Pons (tissue), 1 donor: ENCODE results near the gene IFI27.

Experiments used
- DNase-seq: peaks from one replicate; pipeline ENCODE4 v3.0.0-alpha.2; 2016; ENCODE audit warnings: low spot score

IFI27 gene

DNA sequence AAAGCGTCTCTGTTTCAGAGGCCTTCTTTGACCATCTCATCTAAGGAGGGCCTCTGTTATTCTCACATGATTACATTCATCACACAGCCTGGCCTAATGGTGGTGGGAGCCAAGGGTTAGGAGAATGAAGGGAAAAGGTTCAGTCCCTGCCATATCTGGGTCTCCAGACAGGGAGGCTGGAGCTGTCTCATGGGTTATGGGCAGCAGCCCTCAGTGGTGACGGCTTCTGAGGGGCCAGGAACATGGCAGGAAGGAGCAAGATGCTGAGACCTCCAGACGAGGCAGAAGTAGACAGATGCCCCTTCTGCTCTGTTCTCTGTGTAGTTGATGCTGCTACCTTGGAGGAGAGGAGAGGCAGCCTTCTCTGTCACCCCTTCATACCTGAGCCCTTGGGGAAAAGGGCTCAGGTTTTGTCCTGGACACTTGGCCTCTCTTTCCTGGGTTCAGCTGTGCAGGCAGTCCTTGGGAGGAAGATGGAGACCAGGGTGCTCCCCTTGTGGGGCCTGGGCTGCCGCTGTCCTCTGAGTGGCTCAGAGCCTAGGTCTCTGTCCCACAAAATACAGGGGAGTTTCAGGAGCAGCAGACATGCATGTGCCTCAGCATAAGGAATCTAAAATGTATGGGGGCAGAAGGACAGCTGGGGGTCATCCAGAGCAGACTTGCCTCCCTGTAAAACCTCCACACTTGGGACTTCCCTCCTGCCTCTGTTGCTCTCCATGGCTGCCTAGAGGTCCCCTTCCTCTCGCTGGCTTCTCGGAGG lies 15.3 kb downstream of the IFI27 start:
- DNase-seq = no peak

DNA sequence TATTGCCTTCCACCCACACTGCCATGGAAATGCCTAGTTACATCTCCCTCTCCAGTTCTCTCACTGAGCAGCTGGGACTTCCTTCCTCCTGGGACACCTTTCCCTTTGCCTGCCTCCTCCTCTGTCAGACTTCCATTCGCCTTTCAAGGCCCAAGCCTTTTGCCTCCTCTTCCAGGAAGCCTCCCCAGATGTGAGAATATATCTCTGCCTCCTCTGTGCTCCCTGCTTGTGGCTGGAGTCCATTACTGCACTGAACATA lies 15.8 kb downstream of the IFI27 start:
- DNase-seq = no peak

DNA sequence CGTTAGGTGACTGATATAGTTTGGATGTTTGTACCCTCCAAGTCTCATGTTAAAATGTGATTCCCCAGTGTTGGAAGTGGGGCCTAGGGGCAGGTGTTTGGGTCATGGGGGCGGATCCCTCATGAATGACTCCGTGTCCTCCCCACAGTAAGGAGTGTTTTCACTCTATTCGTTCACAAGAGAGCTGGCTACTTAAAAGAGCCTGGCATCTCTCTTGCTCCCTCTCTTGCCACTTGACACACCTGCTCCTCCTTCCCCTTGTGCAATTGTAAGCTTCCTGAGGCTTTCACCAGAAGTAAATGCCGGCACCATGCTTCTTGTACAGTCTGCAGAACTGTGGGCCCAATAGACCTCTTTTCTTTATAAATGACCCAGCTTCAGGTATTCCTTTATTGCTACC lies 16.3 kb downstream of the IFI27 start:
- DNase-seq = no peak

DNA sequence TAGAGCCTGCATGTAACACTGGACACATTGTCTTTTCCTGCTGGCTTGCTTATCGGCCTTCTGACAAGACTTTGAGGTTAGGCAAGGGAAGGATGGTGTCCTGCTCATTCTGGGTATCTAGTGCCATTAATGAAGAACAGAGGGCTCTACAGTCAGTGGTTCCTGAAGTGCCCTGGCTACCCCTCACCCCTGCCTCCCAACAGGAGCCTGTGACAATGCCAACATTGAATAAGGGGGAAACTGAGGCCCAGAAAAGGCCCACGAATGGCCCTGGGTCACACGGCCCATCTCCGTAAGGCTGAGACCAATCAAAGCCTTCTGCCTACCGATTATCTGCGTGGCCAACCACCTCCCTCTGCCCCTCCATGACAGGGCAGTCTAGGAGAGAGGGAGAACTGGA lies 16.8 kb downstream of the IFI27 start:
- no peak for DNase-seq

DNA sequence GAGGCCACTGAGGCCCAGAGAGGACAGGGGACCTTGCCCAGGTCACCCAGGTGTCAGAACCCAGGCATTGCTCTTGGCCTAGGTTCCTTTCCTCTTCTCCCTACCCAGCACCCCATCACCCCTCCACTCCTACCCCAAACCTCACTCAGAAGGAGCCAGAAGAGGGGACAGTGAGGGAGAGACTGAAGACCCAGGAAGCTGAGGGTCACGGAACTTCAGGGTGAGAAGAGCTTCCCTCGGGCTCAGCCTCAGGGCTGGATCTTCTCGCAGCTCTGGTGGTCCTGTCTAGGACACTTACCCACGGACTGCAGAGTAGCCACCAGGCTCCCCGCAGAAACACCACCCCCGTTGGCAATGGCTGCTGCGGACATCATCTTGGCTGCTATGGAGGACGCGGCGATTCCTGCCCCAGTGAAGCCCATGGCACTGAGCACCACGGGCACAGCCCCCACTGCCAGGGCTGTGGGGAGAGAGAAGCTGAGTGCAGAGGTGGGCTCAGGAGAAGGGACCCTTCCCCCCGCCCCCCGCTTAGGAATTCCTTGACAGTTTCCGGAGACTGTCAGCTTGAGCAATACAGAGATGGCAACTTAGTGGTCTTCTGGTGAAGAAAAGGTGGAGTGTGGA lies 17.8 kb downstream of the IFI27 start:
- DNase-seq = no peak

DNA sequence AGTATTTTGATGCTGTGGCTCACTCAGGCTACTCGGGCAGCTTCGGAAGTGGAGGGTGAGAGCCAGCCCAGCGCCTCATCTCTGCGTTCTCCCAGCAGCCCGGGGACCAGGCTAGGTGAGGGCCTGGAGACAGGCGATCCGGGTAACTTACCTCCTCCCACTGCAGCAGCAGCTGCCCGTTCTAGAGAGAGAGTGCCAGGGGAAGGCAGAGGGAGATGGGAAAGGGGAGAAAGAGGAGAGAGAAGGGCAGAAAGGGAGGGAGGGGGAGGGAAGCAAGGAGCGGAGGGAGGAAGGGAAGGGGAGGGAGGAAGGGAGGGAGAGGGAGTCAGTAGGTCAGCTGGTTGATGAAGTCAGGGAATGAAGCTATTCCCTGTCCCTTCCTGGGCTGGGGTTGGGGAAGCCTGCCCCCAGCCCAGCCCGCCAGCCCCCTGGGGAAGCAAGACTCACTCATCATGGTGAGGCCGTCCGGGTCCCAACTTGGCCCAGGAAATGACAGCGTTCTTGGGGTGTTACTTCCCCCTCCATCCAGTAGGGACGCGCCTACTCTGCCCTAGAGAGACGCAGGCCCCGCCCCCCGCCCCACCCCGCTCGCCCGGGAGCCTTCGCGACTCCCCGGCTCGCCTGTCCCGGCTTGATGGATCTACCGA lies 18.7 kb downstream of the IFI27 start, which contains the start of gene IFI27L2:
TSS of gene IFI27L2 (minus strand) at position 494 of the 647 bp plus-strand sequence. CDS start at position 454, 40 bp downstream.
- peak; percentile 89 for DNase-seq

DNA sequence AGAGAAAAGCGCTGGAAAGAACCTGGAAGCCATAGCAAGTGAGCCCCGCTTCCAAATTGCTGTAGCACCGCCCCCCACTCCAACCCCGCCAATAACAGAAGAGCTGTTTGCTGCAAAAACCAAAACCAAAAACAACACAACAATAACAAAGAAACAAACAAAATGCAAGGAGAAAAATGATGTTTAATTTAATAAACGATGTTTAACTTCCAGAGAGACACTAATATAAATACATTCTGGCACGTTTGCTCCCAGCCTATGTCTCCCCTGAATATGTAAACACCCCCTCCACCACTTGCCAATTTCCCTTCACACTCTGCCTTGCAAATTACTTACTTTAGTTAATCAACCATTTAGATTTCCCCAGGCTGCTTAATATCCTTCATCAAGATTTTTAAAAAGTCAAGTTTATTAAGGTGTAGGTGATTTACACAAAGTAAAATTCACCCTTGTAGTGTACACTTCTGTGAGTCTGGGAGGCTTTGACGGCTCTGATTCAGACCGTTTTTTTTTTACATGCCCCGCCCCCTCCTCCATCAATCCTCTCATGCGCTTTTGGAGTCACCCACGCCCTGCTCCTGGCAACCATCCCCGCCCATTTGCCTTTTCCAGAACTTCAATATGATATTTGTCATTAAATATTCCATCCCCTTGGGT lies 19.4 kb downstream of the IFI27 start:
- DNase-seq = peak; percentile 70

DNA sequence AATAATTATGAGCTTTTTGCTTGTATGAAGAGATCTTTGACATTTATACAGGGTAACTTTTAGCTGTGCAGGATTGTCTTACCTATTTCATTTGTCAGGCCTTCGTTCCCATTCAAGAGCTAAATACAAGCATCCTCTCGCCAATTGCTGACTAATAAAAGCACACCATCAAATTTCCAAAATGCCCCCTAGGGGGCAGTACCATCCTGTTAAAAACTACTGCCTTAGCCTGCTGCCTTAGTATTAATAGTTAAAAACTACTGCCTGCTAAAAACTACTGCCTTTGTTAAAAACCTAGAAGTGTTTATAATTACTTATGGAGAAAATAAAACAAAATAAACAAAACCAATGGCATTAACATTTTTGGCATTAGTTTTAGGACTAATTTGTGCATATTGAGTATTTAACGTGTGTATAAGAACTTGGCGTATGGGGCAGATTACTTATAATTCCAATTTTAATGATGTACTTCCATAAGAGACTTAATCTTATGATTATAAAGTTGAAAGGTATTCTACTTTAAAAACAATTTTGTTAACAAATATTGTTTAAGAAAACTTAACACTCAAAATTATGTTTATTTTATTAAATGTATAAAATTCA lies 21.9 kb downstream of the IFI27 start:
- peak; percentile 90 for DNase-seq

DNA sequence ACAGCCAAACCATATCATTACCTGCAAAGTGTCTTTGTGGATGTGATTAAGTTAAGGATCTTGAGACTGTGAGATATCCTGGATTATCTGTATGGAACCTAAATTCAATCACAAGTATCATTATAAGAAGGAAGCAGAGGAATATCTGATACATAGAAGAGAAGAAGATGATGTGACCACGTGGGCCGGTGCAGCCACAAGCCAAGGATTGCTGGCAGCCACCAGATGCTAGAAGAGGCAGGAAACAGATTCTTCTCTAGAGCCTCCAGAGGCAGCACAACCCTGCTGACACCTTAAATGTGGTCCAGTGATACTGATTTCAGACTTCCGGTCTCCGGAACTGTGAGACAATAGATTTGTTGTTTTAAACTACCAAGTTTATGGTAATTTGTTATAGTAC lies 24.9 kb downstream of the IFI27 start:
- DNase-seq = no peak

DNA sequence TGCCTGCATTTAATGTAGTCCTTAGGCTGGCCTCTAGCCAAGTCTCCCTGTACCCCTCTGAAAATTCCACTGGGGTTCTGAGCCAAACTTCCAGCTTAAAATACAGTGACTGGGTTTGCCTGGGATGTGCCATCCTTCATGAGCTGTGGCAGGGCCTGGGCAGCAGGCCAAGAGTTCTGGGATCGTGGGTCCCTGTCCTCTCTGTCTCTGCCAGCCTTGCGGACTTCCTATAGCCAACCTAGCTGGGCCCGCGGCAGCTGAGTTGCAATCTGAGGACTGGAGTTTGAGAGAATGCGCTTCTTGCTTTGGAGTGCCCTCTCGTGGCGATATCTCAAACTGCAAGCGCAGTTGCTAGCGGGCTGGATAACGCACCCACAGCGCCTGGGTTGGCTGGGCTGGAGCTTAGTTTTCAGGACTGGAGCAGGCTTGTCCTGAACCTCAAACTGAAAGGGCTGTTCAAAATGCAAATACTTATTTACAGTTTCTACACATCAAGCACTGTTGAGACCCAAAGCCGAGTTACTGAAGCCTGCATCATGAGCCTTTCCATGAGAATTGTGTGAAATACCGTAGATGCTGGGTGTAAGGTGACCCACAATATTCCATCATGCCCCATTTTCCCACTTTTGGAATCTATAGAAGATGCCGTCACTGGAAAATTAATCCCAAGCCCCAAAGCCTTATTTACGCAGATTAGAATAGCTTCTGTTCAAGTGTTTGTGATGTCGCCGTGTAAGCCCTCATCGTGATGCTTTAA lies 26.2 kb downstream of the IFI27 start:
- DNase-seq = peak; percentile 86

DNA sequence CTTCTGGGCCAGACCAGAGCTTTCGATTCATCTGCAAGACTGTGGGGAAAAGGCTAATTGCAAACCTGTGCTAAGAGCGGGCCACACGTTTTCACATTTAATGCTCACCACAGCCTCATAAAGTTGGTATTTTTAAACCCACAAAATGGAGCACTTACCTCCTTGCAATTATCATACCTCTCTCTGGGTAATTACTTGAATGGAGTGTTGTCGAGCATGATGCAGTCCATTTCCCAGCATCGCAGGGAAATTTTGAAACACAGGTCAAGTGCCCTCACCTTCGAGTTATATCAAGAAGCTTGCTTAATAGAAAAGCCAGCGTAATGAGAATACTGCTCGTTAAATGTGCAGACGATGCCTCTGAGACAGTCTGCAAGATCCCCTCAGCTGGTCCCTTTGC lies 27.7 kb downstream of the IFI27 start:
- no peak for DNase-seq

DNA sequence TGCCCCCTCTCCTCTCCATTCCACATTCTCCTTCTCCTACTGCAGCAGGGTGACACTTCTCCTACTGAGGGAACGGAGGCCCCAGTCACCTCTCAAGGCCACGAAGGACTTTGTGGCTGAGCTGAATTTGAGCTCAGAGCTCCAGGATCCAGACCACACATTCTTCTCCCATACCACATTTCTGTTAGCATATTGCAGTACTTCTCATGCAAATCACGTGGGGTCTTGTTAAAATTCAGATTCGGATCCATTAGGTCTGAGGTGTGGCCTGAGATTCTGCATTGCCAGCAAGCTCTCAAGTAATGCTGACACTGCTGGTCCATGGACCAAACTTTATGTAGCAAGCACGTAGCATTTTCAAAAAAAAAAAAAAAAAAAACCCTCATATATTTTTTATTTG lies 28.5 kb downstream of the IFI27 start:
- DNase-seq = no peak

DNA sequence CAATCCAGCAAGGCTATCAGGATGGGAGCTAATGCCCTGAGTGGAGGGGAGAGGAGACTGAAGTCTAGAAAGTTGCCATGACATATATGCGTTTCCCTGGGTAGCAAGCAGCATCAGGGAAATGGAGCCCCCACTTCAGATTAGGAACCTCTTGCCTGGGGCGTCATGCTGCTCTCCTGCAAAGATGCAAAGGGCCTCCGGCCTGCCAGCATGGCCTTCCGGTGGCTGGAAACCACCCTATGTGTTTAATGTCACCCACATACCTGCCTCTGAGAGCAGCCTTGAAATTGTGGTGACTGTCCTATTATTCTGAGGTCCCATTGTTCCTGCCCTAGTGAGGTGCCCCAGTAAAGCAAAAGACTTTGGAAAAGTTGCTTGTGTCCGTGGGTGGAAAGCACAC lies 28.9 kb downstream of the IFI27 start:
- DNase-seq = no peak

DNA sequence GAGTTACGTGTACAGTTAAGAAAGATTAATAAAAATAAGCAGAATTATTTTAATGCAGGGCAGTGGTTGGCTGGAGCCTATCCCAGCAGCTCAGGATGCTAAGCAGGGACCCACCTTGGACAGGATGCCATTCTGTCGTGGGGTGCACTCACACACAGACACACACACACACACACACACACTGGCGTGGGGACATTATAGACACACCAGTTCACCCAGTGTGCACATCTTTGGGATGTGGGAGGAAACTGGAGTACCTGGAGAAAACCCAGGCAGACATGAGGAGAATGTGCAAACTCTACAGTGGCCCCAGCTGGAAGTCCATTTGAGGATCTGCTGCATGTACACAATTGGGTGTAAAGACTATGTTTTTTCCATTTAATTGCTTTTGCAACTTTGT lies 31.7 kb downstream of the IFI27 start:
- no peak for DNase-seq

DNA sequence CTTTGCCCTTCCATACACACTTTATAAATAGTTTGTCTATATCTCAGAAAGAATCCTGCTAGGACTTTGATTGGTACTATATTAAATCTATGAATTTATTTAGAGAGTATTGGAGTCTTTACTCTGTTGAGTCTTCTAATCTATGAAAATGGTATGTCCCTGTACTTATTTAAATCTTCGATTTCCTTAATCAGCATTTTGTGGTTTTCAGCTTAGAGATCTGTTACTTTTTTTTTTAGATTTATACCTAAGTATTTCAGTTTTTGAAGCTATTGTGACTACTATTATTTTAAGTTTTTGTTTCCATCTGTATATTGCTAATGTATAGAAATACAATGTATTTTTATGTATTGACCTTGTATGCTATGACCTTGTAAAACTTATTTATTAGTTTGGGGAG lies 32.3 kb downstream of the IFI27 start:
- DNase-seq = no peak

DNA sequence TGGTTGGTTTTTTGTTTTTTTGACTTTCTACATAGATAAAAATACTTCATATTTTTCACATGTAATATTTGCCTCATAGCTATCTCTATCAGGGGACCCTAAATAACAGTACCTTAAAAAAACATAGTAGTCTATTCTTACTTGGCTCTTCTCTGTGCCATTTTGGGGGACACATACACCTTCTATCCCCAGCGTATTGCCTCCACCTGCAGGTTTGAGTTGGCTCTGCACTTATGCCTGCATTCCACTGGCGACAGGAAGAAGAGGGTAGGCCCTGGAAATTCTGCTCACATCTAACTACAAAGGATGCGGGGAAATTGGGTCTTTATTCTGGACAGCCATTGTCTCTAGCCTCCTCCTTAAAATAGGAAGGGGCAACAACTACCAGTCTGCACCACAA lies 32.7 kb downstream of the IFI27 start:
- no peak for DNase-seq

DNA sequence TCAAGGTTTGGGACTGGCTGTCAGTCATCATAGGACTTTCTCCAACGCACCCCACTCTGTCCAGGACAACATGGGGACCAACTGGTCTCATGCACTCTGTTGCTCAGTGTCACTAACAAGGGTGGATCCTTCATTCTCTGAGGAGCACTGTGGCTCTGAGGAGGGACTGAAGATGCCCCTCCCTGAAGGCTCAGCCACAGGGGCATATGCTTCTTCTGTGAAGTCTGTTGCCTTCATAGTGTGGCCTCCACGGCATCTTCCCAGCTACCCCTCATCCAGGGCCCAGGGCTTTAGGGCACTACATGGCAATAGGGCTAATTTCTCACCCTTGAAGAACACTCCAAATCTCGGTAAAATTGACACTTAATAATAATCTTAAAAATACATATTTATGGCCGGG lies 33.2 kb downstream of the IFI27 start:
- no peak for DNase-seq

DNA sequence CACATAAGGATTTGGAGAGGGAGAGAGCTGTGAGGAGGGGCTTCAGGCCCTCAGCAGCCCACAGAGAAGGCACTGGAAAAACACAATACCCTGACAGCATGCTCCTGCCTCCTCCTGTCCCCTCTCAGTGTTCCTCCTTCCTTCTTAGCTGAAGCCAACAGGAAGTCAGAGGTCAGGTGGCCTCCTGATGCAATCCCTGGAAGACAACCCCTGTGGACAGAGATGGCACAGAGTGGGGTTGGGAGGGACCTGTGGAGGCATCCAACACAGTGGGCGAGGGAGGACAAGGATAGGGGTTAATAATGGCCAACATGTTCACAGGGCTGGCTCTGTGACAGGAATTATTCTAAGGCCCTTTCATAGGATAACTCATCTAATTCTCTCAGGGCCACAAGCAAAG lies 34.2 kb downstream of the IFI27 start:
- DNase-seq = peak; percentile 13

DNA sequence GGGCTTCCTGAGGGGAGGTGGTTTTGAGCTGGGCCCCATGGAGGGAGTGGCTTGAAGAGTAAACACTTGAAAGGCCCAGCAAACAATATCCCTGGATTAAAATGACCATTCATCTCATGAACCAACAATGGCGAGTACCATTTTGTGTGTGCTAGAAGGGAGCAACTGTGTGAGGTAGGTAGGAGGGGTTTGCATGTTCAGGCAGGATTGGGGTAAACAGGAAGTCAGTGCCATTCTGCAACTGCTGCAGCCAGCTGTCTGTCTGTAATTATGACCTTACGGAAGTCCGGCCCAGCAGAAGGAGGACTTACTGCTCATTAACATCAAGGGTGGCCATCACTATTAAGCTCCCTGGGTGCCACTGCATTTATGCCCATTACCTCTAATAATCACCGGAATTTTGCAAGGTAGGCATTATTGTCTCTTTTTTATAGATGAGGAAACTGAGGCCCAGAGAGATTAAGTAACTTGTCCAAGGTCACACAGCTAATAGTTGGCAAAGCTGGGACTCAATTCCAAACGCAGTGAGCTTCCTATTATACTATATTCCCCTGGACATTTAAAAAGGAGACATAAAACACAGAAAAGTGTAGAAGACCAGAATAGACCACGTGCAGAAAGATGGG lies 35.5 kb downstream of the IFI27 start:
- DNase-seq = no peak

DNA sequence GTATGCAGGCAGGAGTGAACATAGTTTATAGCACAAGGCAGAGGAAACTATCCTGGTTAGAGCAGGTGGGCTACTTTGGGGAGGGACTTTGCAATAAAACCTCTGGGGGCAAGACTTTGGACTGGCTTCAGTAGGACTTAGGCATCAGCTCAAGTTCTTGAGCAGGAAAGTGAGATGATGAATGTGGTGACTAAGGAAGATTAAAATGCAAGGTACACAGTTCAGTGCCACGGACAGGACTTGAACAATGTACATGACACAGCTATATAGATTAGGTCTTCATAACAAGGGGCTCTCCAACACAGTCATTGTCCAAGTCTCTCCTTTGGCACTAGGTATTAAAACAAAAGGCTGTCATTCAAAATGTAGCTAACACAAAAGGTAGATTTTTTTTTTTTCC lies 42.1 kb downstream of the IFI27 start:
- no peak for DNase-seq

DNA sequence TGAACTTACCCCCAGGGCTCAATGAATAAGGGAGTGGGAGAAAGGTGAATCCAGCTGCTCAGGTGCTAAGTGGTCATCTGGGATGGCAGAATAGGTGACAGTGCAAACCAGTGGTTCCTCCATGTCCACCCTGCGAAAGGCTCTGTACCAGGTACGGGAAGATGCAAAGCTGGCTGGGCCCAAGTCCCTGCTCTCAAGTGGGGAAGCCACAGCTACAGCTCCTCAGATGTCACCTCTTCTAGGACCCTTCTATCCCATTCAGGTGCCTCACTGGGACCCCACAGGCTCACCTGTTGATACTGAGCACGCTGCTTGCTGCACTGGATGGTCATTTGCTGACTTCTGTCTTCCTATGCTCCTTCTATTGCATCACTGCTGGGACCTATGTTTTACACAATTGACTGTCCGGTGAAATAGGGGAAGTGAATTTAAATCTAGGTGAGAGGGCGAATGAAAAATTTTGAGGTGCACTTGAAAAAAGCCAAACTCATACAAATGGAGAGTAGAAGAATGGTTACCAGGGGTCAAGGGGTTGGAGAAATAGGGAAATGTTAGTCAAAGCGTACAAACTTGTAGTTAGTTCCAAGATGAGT lies 43.3 kb downstream of the IFI27 start:
- no peak for DNase-seq
